ENCODE data around the gene FBXL4. TPM values are rescaled to one million over a fixed set of nuclear protein-coding genes. Genes with fewer than 3 reads are reported as not detected.

The FBXL4 gene
- total RNA-seq, 4 donors from 2014 or later: 4.9 to 15.1 (median 10.0) TPM

DNA sequence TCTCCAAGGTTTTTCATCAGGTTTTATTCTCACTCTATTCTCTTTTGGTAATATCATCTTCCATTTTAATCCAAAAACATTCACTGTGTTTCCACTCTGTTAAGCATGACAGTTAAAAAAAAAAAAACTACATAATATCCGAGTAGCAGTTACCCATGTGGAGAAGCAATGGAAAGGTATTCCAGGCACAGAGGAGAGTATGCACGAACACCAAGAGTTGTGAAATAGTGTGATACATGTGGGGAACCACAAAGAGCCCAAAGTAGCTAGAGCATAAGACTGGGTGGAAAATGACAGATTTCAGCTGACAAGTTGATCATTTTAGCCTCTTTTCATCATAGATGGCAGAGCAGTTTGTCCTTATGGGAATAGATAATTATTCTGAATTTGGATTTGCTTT lies 19.9 kb upstream of the FBXL4 start:
- Histone ChIP-seq H3K27me3 (no peaks in the 10 kb centered on the region), H3K36me3 (no peaks in the 10 kb centered on the region), H3K4me3 (no peak overlapping the region), H3K4me1 (no peaks in the 10 kb centered on the region), H3K27ac (no peak overlapping the region), H3K9me3 (peaks cover 0 to 5% (median 0%) of the 10 kb centered on the region in 3 donors)
- WGBS, 2 donors: 76 to 80% methylated on average over 2 of the region's 2 CpGs
- intact Hi-C loops (cut with DNase I): no loop called here
- DNase-seq: no peak
- TF ChIP-seq, protein P1, sequence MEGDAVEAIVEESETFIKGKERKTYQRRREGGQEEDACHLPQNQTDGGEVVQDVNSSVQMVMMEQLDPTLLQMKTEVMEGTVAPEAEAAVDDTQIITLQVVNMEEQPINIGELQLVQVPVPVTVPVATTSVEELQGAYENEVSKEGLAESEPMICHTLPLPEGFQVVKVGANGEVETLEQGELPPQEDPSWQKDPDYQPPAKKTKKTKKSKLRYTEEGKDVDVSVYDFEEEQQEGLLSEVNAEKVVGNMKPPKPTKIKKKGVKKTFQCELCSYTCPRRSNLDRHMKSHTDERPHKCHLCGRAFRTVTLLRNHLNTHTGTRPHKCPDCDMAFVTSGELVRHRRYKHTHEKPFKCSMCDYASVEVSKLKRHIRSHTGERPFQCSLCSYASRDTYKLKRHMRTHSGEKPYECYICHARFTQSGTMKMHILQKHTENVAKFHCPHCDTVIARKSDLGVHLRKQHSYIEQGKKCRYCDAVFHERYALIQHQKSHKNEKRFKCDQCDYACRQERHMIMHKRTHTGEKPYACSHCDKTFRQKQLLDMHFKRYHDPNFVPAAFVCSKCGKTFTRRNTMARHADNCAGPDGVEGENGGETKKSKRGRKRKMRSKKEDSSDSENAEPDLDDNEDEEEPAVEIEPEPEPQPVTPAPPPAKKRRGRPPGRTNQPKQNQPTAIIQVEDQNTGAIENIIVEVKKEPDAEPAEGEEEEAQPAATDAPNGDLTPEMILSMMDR (IDR thresholded peaks at IDR 0.05): no peak

DNA sequence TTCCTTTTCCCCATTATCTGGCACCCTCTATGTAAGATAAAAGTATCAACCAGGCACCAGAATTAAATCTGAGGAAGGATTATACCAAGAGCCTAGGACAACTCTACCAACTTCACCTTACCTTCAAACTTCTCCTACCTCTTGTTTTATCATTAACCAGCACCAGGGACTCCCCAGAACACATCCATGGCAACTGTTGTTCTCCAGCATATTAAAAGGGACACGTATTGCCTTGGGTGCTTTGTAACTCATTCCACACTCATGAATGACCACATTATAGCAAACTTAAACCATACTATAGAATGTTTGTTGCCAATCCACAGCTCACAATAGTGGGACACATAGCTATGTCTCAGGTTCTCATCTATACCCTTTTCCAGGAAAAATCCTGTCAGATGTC lies 11.9 kb upstream of the FBXL4 start:
- intact Hi-C loops (cut with DNase I): no loop called here

DNA sequence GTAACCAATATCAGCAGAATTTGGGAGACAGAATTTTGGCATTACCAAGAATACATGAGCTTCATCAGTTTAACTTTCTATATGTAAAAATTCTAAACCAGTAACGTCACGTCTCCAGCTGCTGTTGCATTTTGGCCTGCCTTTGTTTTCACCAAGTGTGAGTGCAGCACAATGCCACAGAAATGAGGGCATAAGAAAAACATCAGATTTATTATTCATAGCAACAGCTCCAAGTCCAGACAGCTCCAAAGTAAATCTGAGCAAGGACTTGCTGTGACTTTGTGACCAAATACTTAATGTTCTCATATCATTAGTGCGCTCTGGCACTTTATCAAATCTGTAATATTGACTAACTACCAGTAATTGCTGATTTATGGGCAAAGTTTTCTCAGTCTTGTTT lies 11.0 kb upstream of the FBXL4 start:
- no peak for DNase-seq
- intact Hi-C loops (cut with DNase I): no loop called here
- Histone ChIP-seq H3K27me3 (peaks cover 0 to 8% (median 0%) of the 10 kb centered on the region in 4 donors), H3K4me3 (no peak overlapping the region), H3K27ac (peak overlapping the region in 1 of 4 donors; percentile 44), H3K36me3 (no peaks in the 10 kb centered on the region), H3K9me3 (no peaks in the 10 kb centered on the region), H3K4me1 (peaks cover 0 to 11% (median 10%) of the 10 kb centered on the region in 3 donors)
- TF ChIP-seq, protein P1 (IDR thresholded peaks at IDR 0.05): no peak
- no peak for TF ChIP-seq POLR2A (IDR thresholded peaks at IDR 0.05)
- 56 to 69% methylated on average over 3 of the region's 3 CpGs for WGBS, 2 donors

More for the DNA sequence above, 11.9 kb upstream of the FBXL4 start:
- H3K9me3 ChIP-seq: no peaks in the 10 kb centered on the region
- H3K4me1 ChIP-seq: peaks cover 0 to 11% (median 10%) of the 10 kb centered on the region in 3 donors
- 67 to 91% methylated on average over 1 of the region's 1 CpG for WGBS, 2 donors
- H3K27me3 ChIP-seq: peaks cover 0 to 8% (median 0%) of the 10 kb centered on the region in 4 donors
- TF ChIP-seq POLR2A (IDR thresholded peaks at IDR 0.05): no peak
- H3K36me3 ChIP-seq: no peaks in the 10 kb centered on the region
- DNase-seq: no peak
- H3K27ac ChIP-seq: no peak overlapping the region
- H3K4me3 ChIP-seq: no peak overlapping the region

DNA sequence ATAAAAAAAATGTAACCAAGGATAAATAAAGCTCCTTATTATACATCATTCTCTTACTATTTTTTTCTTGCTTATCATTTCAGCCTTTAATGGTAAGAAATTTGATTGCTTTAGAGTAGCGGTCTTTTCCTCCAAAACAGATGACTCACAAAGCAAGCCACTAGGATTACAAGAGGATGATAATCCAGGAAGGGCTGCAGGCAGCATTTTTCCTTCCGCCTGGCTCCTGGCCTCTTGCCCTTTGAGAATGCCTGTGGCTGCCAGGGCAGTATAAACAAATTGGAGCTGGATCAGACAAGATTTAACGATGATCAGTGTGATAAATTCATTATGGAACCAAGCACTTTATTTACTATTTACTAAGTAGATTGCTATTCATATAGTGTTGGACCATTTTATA lies 9.7 kb upstream of the FBXL4 start:
- no peak for DNase-seq
- Histone ChIP-seq H3K4me3 (no peak overlapping the region), H3K36me3 (no peaks in the 10 kb centered on the region), H3K4me1 (peaks cover 0 to 11% (median 10%) of the 10 kb centered on the region in 3 donors), H3K27me3 (peaks cover 0 to 8% (median 0%) of the 10 kb centered on the region in 4 donors), H3K27ac (no peak overlapping the region), H3K9me3 (no peaks in the 10 kb centered on the region)
- 14 to 17% methylated on average over 3 of the region's 3 CpGs for WGBS, 2 donors
- TF ChIP-seq, protein P1 (IDR thresholded peaks at IDR 0.05): no peak
- TF ChIP-seq POLR2A (IDR thresholded peaks at IDR 0.05): no peak
- intact Hi-C loops (cut with DNase I): no loop called here

DNA sequence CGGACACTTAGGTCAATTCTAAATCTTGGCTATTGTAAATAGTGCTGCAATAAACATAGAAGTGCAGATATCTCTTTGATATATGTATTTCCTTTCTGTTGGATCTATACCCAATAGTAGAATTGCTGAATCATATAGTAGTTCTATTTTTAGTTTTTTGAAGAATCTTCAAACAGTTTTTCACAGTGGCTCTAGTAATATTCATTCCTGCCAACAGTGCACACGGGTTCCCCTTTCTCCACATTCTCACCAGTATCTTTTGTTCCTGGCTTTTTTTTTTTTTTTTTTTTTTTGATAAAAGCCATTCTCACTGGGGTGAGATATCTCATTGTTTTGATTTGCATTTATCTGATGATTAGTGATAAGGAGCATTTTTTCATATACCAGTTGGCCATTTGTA lies 1.8 kb upstream of the FBXL4 start:
- TF ChIP-seq, protein P1 (IDR thresholded peaks at IDR 0.05): no peak
- TF ChIP-seq POLR2A (IDR thresholded peaks at IDR 0.05): no peak
- H3K4me1 ChIP-seq: peaks cover 5 to 26% (median 7%) of the 10 kb centered on the region in 3 donors
- H3K4me3 ChIP-seq: no peak overlapping the region
- H3K9me3 ChIP-seq: no peaks in the 10 kb centered on the region
- H3K36me3 ChIP-seq: no peaks in the 10 kb centered on the region
- 56 to 72% methylated on average over 2 of the region's 2 CpGs for WGBS, 2 donors
- no peaks in the 10 kb centered on the region for H3K27me3 ChIP-seq
- intact Hi-C loops (cut with DNase I): no loop called here
- no peak overlapping the region for H3K27ac ChIP-seq
- DNase-seq: no peak

DNA sequence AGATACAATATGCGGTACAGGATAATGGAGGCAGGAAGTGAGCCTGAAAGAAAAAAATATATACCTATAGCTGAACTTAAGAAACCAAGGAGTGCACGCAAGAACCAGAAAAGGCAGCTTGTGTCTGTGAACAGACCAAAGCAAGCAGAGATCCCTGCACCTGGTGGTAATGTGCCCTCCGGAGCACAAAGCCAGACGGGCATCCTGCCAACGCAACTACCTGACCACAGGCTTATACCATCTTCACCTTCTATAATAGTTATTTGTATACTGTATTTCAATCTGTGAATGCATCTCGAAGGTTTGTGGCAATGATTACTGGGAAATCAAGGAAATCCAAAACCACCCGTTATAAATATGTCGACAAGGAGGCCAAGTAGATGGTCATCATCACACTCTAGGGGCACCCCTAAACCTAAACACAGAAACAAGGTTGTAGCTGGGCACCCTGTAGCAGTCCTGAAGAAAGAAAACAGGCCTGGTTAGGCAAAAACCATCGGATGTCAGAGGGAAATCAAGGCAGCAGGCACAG lies 801 bp downstream of the FBXL4 start:
- Histone ChIP-seq H3K9me3 (no peaks in the 10 kb centered on the region), H3K4me1 (peaks cover 5 to 28% (median 7%) of the 10 kb centered on the region in 3 donors), H3K27me3 (no peaks in the 10 kb centered on the region), H3K4me3 (peak overlapping the region; percentile 72 to 97 (median 80)), H3K27ac (peak overlapping the region; percentile 89 to 93 (median 91)), H3K36me3 (no peaks in the 10 kb centered on the region)
- TF ChIP-seq, protein P1 (IDR thresholded peaks at IDR 0.05): no peak
- TF ChIP-seq POLR2A (IDR thresholded peaks at IDR 0.05): no peak
- intact Hi-C loops (cut with DNase I): no loop called here
- 5 to 6% methylated on average over 9 of the region's 9 CpGs for WGBS, 2 donors
- DNase-seq: no peak

Measured in esophagus squamous epithelium (tissue), 5 donors.